Astrocyte of the cerebellum (primary cell): Measurements from ENCODE around the gene ATXN1.
"Not testable (repeated sequence)": the region's sequence is repeated elsewhere in the genome, so short reads cannot be mapped to it uniquely, and the experiment has no call there.

Source experiments
- DNase-seq: peaks from one replicate; pipeline ENCODE4 v3.0.0-alpha.2; 2011; ENCODE audit warnings: low read depth
- H3K4me3 ChIP-seq: 2 replicates; pipeline ENCODE4 v1.5.1; 2011; ENCODE audit warnings: mild to moderate bottlenecking, low read depth, low read length, moderate library complexity
- CTCF ChIP-seq: IDR thresholded peaks from 2 replicates; pipeline ENCODE4 v1.5.1; 2012; ENCODE audit warnings: low read length, low read depth, moderate library complexity, mild to moderate bottlenecking; ENCODE audit errors: missing control alignments
- in situ Hi-C: cut with HindIII; loops from 2 replicates; pipeline ENCODE4 v1.10.0; 2017; ENCODE audit warnings: low sequenced_read_pairs

Gene ATXN1

GRCh38 chr6:16793828-16794412 is 32.7 kb upstream of the ATXN1 start:
- TF ChIP-seq CTCF, result no peak
- DNase-seq, result no peak
- no peak overlapping the region for H3K4me3 ChIP-seq
- in situ Hi-C loops, result no loop called here

GRCh38 chr6:16789329-16790038 is 28.2 kb upstream of the ATXN1 start:
- in situ Hi-C loops, result no loop called here
- no peak for TF ChIP-seq CTCF
- H3K4me3 ChIP-seq, result no peak overlapping the region
- no peak for DNase-seq

DNA sequence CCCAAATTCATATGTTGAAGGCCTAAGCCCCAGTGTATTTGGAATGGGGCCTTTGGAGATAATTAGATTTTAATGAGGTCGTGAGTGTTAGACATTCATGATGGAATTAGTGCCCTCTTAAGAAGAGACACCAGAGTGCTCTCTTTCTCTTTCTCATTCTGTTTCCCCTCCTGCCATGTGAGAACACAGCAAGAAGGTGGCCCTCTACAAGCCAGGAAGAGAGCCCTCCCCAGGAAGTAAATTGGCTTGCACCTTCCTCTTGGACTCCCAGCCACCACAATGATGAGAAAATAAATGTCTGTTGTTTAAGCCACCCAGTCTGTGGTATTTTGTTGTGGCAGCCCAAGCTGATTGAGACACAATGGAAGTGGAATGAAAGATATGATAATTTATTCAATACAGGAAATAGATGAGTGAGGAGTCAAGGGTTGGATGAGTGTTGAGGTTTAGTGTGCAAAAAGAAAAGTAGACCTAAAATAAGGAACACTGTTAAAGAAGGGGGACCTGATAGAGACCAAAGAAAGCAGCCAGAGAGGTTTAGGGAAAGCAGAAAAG is 25.9 kb upstream of the ATXN1 start:
- H3K4me3 ChIP-seq, result no peak overlapping the region
- in situ Hi-C loops, result no loop called here
- DNase-seq, result no peak
- TF ChIP-seq CTCF, result no peak

DNA sequence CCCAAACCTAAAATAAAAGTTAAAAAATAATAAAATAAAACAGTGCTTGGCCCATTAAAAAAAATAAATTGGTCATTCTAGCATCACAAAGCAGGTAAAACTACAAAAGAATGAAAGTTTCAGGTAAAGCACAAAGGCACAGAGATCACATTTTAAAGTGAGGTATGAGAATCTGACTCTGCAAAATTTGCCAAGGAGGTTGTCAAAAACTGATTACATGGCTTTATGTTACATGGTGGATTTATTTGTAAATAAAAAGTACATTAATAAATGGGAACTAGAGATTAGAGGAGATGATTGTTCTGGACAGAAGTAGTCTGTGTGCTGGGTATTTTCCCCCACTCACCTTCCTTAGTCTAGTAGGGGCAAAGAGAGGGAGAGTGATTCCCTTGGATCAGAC is 24.2 kb upstream of the ATXN1 start:
- in situ Hi-C loops, result no loop called here
- TF ChIP-seq CTCF, result no peak
- no peak overlapping the region for H3K4me3 ChIP-seq
- DNase-seq, result no peak

GRCh38 chr6:16784957-16785356 is 23.7 kb upstream of the ATXN1 start:
- H3K4me3 ChIP-seq, in situ Hi-C loops, DNase-seq: not testable (repeated sequence)

GRCh38 chr6:16783952-16784565 is 22.8 kb upstream of the ATXN1 start:
- in situ Hi-C loops, result no loop called here
- no peak overlapping the region for H3K4me3 ChIP-seq
- DNase-seq, result no peak
- TF ChIP-seq CTCF, result no peak

DNA sequence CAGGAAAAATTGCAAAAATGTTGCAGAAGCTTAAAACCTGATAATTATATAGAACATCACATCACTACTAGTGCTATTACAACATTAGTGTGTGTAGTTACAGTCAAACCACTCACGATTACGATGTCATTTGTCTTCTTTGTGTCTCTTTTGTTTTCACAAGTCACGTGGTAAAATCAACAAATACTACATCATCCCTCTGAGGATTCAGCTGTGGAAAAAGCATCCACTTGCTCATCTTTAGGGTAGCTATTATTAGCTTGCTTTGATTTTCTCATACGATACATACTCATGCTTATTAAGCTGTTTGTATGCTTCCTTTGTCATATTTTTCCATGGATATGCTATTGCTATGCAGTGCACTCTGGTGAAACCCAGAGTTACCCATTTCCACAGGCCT is 22.2 kb upstream of the ATXN1 start:
- in situ Hi-C loops, result no loop called here
- no peak for DNase-seq
- TF ChIP-seq CTCF, result no peak
- H3K4me3 ChIP-seq, result no peak overlapping the region
